ENCODE measurements around the gene OR1B1. TPM values are rescaled to one million over a fixed set of nuclear protein-coding genes. Genes with fewer than 3 reads are reported as not detected.
"Not testable (repeated sequence)": the region's sequence is repeated elsewhere in the genome, so short reads cannot be mapped to it uniquely, and the experiment has no call there.

The OR1B1 gene
- total RNA-seq, 2 donors from 2014 or later: not detected

DNA sequence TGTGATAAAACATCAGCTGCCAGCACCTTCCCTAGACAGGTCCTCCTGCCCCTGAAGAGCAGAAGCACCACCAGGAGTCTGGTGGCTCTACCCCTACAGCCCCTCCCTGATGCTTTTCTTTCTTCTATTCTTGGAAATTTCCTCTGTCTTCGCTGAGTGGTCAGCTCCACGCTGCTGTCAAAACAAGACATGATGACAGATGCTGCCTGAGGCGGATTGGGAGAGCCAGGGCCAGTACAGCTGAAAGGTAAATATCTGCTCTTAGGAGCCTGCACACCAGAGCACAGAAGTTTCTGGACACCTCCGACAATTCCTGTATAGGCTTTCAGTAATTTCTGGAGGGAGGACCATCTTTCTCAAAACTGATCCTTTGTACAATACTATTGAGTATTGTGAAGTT lies 47.6 kb downstream of the OR1B1 start:
- H3K9me3 Mint-ChIP-seq: peaks cover 61% of the 10 kb centered on the region
- no peak overlapping the region for H3K27ac Mint-ChIP-seq
- Histone ChIP-seq H3K36me3 (ENCODE audit: control insufficient read depth, insufficient read depth, low read length) (no peaks in the 10 kb centered on the region), H3K9me3 (ENCODE audit: control insufficient read depth, low read length) (peaks cover 42% of the 10 kb centered on the region), H3K9ac (ENCODE audit: extremely low read depth, low read length, poor library complexity, severe bottlenecking) (no peak overlapping the region), H3K4me1 (ENCODE audit: control insufficient read depth, insufficient read depth, low read length) (no peaks in the 10 kb centered on the region), H3K27ac (ENCODE audit: low read depth, low read length) (no peak overlapping the region), H3K27me3 (ENCODE audit: control insufficient read depth, insufficient read depth, low read length, poor library complexity, severe bottlenecking) (no peaks in the 10 kb centered on the region), H3K4me3 (ENCODE audit: low read length) (no peak overlapping the region)
- no peak for DNase-seq
- 49 to 67% methylated on average over 2 to 4 of the region's 4 CpGs for WGBS, 2 experiments (ENCODE audit: insufficient coverage in 1 of 2, insufficient read length in 1 of 2)
- TF ChIP-seq, protein P1, sequence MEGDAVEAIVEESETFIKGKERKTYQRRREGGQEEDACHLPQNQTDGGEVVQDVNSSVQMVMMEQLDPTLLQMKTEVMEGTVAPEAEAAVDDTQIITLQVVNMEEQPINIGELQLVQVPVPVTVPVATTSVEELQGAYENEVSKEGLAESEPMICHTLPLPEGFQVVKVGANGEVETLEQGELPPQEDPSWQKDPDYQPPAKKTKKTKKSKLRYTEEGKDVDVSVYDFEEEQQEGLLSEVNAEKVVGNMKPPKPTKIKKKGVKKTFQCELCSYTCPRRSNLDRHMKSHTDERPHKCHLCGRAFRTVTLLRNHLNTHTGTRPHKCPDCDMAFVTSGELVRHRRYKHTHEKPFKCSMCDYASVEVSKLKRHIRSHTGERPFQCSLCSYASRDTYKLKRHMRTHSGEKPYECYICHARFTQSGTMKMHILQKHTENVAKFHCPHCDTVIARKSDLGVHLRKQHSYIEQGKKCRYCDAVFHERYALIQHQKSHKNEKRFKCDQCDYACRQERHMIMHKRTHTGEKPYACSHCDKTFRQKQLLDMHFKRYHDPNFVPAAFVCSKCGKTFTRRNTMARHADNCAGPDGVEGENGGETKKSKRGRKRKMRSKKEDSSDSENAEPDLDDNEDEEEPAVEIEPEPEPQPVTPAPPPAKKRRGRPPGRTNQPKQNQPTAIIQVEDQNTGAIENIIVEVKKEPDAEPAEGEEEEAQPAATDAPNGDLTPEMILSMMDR (conservative IDR thresholded peaks at IDR 0.05): no peak
- H3K27me3 Mint-ChIP-seq (ENCODE audit: insufficient read depth): no peaks in the 10 kb centered on the region
- no peaks in the 10 kb centered on the region for H3K36me3 Mint-ChIP-seq (ENCODE audit: low read depth)
- H3K4me1 Mint-ChIP-seq: no peaks in the 10 kb centered on the region
- H3K4me3 Mint-ChIP-seq: no peak overlapping the region

DNA sequence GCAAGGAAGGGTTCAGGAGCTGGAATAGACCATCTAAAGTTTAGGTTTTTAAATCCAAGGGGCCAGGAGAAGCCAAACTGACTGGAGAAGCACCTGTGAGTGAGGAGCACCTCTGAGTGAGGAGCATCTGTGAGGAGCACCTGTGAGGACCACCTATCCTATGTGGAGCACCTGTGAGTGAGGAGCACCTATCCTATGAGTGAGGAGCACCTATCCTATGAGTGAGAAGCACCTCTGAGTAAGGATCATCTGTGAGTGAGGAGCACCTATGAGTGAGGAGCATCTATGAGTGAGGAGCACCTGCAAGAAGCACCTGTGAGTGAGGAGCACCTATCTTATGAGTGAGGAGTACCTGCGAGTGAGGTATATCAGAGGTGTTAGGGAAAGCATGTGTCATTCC lies 50.8 kb downstream of the OR1B1 start:
- TF ChIP-seq, protein P1 (conservative IDR thresholded peaks at IDR 0.05): no peak
- no peak for DNase-seq
- Mint-ChIP-seq H3K9me3 (peaks cover 72% of the 10 kb centered on the region), H3K27me3 (ENCODE audit: insufficient read depth) (no peaks in the 10 kb centered on the region), H3K4me1 (no peaks in the 10 kb centered on the region), H3K36me3 (ENCODE audit: low read depth) (no peaks in the 10 kb centered on the region), H3K4me3 (no peak overlapping the region), H3K27ac (no peak overlapping the region)
- 11 to 44% methylated on average over 1 of the region's 1 CpG for WGBS, 2 experiments (ENCODE audit: insufficient coverage in 1 of 2, insufficient read length in 1 of 2)
- H3K27me3 ChIP-seq (ENCODE audit: control insufficient read depth, insufficient read depth, low read length, poor library complexity, severe bottlenecking): no peaks in the 10 kb centered on the region
- H3K36me3 ChIP-seq (ENCODE audit: control insufficient read depth, insufficient read depth, low read length): no peaks in the 10 kb centered on the region
- no peak overlapping the region for H3K9ac ChIP-seq (ENCODE audit: extremely low read depth, low read length, poor library complexity, severe bottlenecking)
- no peak overlapping the region for H3K4me3 ChIP-seq (ENCODE audit: low read length)
- no peaks in the 10 kb centered on the region for H3K4me1 ChIP-seq (ENCODE audit: control insufficient read depth, insufficient read depth, low read length)
- peaks cover 46% of the 10 kb centered on the region for H3K9me3 ChIP-seq (ENCODE audit: control insufficient read depth, low read length)
- no peak overlapping the region for H3K27ac ChIP-seq (ENCODE audit: low read depth, low read length)

DNA sequence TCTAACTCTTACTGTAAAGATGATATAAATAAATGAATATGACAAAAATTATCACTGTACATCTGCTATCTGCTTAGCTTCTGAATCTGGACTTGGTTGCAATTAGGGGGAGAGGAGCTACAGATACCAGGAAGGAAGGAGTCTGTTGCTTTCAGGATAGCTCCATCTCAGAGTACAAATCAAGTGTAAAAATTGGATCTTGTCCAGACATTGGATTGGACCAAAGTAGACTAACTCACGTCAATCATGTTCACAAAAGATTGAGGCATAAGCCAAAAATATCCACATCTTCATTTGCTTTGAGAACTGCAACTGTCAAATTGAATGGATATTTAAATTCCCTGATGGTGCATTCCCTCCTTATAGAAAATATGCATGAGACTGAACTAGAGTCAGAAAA lies 51.7 kb downstream of the OR1B1 start:
- DNase-seq: no peak
- Histone ChIP-seq H3K9ac (ENCODE audit: extremely low read depth, low read length, poor library complexity, severe bottlenecking) (no peak overlapping the region), H3K9me3 (ENCODE audit: control insufficient read depth, low read length) (peaks cover 39% of the 10 kb centered on the region), H3K4me1 (ENCODE audit: control insufficient read depth, insufficient read depth, low read length) (no peaks in the 10 kb centered on the region), H3K4me3 (ENCODE audit: low read length) (no peak overlapping the region), H3K36me3 (ENCODE audit: control insufficient read depth, insufficient read depth, low read length) (no peaks in the 10 kb centered on the region), H3K27me3 (ENCODE audit: control insufficient read depth, insufficient read depth, low read length, poor library complexity, severe bottlenecking) (no peaks in the 10 kb centered on the region), H3K27ac (ENCODE audit: low read depth, low read length) (no peak overlapping the region)
- TF ChIP-seq, protein P1 (conservative IDR thresholded peaks at IDR 0.05): no peak
- Mint-ChIP-seq H3K4me1 (no peaks in the 10 kb centered on the region), H3K27me3 (ENCODE audit: insufficient read depth) (no peaks in the 10 kb centered on the region), H3K36me3 (ENCODE audit: low read depth) (no peaks in the 10 kb centered on the region), H3K27ac (no peak overlapping the region), H3K4me3 (no peak overlapping the region), H3K9me3 (peaks cover 72% of the 10 kb centered on the region)
- WGBS, 2 experiments (ENCODE audit: insufficient coverage in 1 of 2, insufficient read length in 1 of 2): 17 to 50% methylated on average over 1 of the region's 1 CpG

DNA sequence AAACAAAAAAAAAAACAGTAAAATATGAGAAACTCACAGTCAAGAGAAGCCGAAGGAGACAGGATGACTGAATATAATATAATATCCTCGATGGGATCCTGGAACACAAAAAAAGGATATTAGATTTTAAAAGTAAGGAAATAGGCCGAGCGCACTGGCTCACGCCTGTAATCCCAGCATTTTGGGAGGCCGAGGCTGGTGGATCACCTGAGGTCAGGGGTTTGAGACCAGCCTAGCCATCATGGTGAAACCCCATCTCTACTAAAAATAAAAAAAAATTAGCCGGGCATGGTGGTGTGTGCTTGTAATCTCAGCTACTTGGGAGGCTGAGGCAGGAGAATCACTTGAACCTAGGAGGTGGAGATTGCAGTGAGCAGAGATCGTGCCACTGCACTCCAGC lies 74.1 kb downstream of the OR1B1 start, which contains the start of gene OR1L8:
TSS of gene OR1L8 (minus strand) at position 101 of the 400 bp plus-strand sequence. CDS start 14,907 bp downstream, outside the sequence.
- WGBS, 2 experiments (ENCODE audit: insufficient coverage in 1 of 2, insufficient read length in 1 of 2): 82 to 89% methylated on average over 3 to 8 of the region's 8 CpGs
- H3K27me3 ChIP-seq (ENCODE audit: control insufficient read depth, insufficient read depth, low read length, poor library complexity, severe bottlenecking); H3K36me3 Mint-ChIP-seq (ENCODE audit: low read depth); H3K4me1 ChIP-seq (ENCODE audit: control insufficient read depth, insufficient read depth, low read length); H3K4me3 ChIP-seq (ENCODE audit: low read length); H3K9ac ChIP-seq (ENCODE audit: extremely low read depth, low read length, poor library complexity, severe bottlenecking); H3K27ac ChIP-seq (ENCODE audit: low read depth, low read length); DNase-seq; H3K4me1 Mint-ChIP-seq; H3K36me3 ChIP-seq (ENCODE audit: control insufficient read depth, insufficient read depth, low read length); H3K4me3 Mint-ChIP-seq; H3K27me3 Mint-ChIP-seq (ENCODE audit: insufficient read depth); H3K27ac Mint-ChIP-seq: not testable (repeated sequence)
- peaks cover 45% of the 10 kb centered on the region for H3K9me3 Mint-ChIP-seq
- peaks cover 57% of the 10 kb centered on the region for H3K9me3 ChIP-seq (ENCODE audit: control insufficient read depth, low read length)

Measured in endodermal cell (in vitro differentiated cells).